Calu3 (cell line): Measurements from ENCODE around the gene STK38. TPM values are rescaled to one million over a fixed set of nuclear protein-coding genes. Genes with fewer than 3 reads are reported as not detected.
"Not testable (repeated sequence)": the region's sequence is repeated elsewhere in the genome, so short reads cannot be mapped to it uniquely, and the experiment has no call there.

ENCODE experiments used
- BruUV-seq: library from RNA; stranded (reverse); fragments of 400-500 nt; replicated peaks from 2 replicates; lab custom pipeline; 2021; lab: Mats Ljungman, UMichigan
- CTCF ChIA-PET: fragments of 300-600 bp; sonication (Branson Sonifier 250); formaldehyde crosslinking; loops from one replicate; lab custom pipeline; 2022; ENCODE audit warnings: antibody characterized with exemption; lab: Charles Lee
- DNase-seq: peaks from one replicate; pipeline ENCODE4 v3.0.0; 2022
- H3K27ac Mint-ChIP-seq: one replicate; pipeline ENCODE4 v1.8.0; 2022; ENCODE audit warnings: mixed read lengths; ENCODE audit not compliant: unreplicated experiment
- H3K27me3 Mint-ChIP-seq: one replicate; pipeline ENCODE4 v1.8.0; 2022; ENCODE audit warnings: mixed read lengths; ENCODE audit not compliant: unreplicated experiment
- H3K36me3 Mint-ChIP-seq: one replicate; pipeline ENCODE4 v1.8.0; 2022; ENCODE audit warnings: mild to moderate bottlenecking, moderate library complexity, mixed read lengths; ENCODE audit not compliant: insufficient read depth, unreplicated experiment
- H3K4me1 Mint-ChIP-seq: one replicate; pipeline ENCODE4 v1.8.0; 2022; ENCODE audit warnings: mild to moderate bottlenecking, low read depth, mixed read lengths; ENCODE audit not compliant: unreplicated experiment
- H3K4me3 Mint-ChIP-seq: one replicate; pipeline ENCODE4 v1.8.0; 2022; ENCODE audit warnings: mild to moderate bottlenecking, low read depth, moderate library complexity, mixed read lengths; ENCODE audit not compliant: unreplicated experiment
- H3K9me3 Mint-ChIP-seq: one replicate; pipeline ENCODE4 v1.8.0; 2022; ENCODE audit warnings: low read depth, mixed read lengths; ENCODE audit not compliant: unreplicated experiment
- intact Hi-C: fragments of 100-400 bp; cut with micrococcal nuclease; formaldehyde crosslinking; loops from one replicate; pipeline ENCODE4 v1.10.0; 2022; ENCODE audit not compliant: unreplicated experiment
- total RNA-seq: library from RNA; stranded (reverse); gene quantifications from 2 replicates; pipeline ENCODE4 v1.2.3, GENCODE V29; 2022
- TF ChIP-seq, protein P1 (sequence below): fragments of 200-600 bp; IDR thresholded peaks from one replicate; pipeline ENCODE4 v1.8.0; 2022; ENCODE audit warnings: antibody characterized with exemption; ENCODE audit not compliant: unreplicated experiment

The STK38 gene
- total RNA-seq, 1 experiment from 2014 or later = 70.3 TPM

DNA sequence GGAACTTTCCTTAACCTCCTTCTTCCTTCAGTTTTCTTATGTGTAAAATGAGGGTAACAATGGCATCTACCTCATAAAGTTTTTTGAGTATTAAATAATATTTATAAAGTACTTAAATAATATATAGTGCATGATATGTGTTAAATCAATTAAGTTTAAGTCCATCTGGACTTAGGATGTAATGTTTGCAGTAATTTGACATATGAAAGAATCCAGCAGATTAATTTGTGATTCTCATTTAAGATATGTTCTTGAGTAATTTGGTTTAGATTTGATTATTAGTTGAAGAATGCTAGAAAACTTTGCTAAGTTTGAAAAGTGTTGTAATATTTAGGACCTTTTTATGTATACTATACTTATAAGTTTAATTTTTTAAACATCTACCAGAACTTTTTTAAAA, 86.4 kb downstream of the STK38 start:
- Mint-ChIP-seq H3K9me3 (no peaks in the 10 kb centered on the region), H3K4me3 (no peak overlapping the region), H3K27ac (no peak overlapping the region), H3K4me1 (no peaks in the 10 kb centered on the region), H3K27me3 (no peaks in the 10 kb centered on the region), H3K36me3 (peaks cover 6% of the 10 kb centered on the region)
- intact Hi-C loops = no loop called here
- CTCF ChIA-PET = interaction anchor here (1.0 kb wide), 1 partner anchor 34 kb away, joined by 3 read pairs; no protein-coding TSS in a partner anchor
- TF ChIP-seq, protein P1, sequence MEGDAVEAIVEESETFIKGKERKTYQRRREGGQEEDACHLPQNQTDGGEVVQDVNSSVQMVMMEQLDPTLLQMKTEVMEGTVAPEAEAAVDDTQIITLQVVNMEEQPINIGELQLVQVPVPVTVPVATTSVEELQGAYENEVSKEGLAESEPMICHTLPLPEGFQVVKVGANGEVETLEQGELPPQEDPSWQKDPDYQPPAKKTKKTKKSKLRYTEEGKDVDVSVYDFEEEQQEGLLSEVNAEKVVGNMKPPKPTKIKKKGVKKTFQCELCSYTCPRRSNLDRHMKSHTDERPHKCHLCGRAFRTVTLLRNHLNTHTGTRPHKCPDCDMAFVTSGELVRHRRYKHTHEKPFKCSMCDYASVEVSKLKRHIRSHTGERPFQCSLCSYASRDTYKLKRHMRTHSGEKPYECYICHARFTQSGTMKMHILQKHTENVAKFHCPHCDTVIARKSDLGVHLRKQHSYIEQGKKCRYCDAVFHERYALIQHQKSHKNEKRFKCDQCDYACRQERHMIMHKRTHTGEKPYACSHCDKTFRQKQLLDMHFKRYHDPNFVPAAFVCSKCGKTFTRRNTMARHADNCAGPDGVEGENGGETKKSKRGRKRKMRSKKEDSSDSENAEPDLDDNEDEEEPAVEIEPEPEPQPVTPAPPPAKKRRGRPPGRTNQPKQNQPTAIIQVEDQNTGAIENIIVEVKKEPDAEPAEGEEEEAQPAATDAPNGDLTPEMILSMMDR = no peak
- BruUV-seq = no TSS peak
- no peak for DNase-seq

DNA sequence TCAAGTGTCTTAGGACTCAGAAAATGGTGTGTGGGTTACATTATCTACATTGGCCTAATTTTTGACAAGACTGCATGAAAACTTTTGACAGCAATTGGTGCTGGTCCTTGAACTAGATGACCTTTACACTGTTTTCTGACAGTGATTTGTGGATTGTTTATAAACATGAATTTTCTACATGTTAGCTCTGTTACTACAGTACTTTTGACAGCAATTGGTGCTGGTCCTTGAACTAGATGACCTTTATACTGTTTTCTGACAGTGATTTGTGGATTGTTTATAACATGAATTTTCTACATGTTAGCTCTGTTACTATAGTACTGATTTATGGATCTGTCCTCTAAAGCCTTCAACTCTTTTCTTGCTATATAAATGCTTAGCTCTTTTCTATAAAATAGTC, 87.8 kb downstream of the STK38 start:
- H3K36me3 Mint-ChIP-seq = peaks cover 6% of the 10 kb centered on the region
- CTCF ChIA-PET = no interaction called here

DNA sequence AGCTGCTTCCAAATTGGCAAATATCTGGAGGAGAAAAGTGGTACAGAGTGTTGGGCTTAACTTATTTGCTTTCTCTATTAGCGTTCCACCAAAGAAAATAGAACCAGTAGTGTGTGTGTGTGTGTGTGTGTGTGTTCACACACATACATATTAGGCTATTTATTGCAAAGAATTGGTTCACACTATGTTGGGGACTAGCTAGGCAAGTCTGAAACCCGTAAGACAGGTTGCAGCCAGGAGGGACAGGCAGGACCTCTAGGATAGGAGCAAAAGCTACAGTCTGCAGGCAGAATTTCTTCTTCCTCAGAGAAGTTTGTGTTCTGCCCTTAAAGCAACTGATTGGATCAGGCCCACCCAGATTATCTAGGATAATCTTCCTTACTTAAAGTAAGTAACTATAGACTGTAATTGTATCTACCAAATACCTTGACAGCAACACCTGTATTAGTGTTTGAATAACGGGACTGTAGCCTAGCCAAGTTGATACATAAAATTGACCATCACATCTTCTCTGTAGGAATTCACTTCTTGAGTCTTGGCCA, 91.7 kb downstream of the STK38 start:
- Mint-ChIP-seq H3K9me3 (no peaks in the 10 kb centered on the region), H3K4me1 (no peaks in the 10 kb centered on the region), H3K27ac (no peak overlapping the region), H3K36me3 (peaks cover 13% of the 10 kb centered on the region), H3K4me3 (no peak overlapping the region), H3K27me3 (no peaks in the 10 kb centered on the region)
- DNase-seq = peak; percentile 49
- intact Hi-C loops = no loop called here
- TF ChIP-seq, protein P1 = no peak
- no TSS peak for BruUV-seq
- CTCF ChIA-PET = interaction anchor here (1.3 to 1.4 kb wide), 2 partner anchors 9 to 32 kb away, joined by 3 to 4 read pairs; no protein-coding TSS in a partner anchor

More for the DNA sequence above, 87.8 kb downstream of the STK38 start:
- Mint-ChIP-seq H3K27me3 (no peaks in the 10 kb centered on the region), H3K4me3 (no peak overlapping the region), H3K9me3 (no peaks in the 10 kb centered on the region), H3K4me1 (no peaks in the 10 kb centered on the region), H3K27ac (no peak overlapping the region)
- no peak for DNase-seq
- intact Hi-C loops = no loop called here
- TF ChIP-seq, protein P1 = no peak
- BruUV-seq = no TSS peak

DNA sequence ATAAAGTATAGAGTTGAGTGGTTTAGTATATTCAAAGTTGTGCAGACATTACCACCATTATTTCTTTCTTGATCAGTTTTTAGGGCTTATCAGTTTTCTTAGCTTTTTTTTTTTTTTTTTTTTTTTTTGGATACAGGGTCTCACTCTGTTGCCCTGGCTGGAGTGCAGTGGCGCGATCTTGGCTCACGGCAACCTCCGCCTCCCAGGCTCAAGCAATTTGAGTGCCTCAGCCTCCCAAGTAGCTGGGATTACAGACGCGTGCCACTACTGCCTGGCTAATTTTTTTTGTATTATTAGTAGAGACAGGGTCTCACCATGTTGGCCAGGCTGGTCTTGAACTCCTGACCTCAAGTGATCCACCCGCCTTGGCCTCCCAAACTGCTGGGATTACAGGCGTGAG, 94.4 kb downstream of the STK38 start:
- BruUV-seq, H3K4me3 Mint-ChIP-seq, H3K27ac Mint-ChIP-seq, DNase-seq, H3K27me3 Mint-ChIP-seq, H3K4me1 Mint-ChIP-seq, intact Hi-C loops, H3K9me3 Mint-ChIP-seq: not testable (repeated sequence)
- CTCF ChIA-PET = interaction anchor here (0.6 to 0.7 kb wide), 3 partner anchors 10 to 626 kb away, joined by 3 to 5 read pairs (median 4); no protein-coding TSS in a partner anchor
- H3K36me3 Mint-ChIP-seq = peaks cover 21% of the 10 kb centered on the region

DNA sequence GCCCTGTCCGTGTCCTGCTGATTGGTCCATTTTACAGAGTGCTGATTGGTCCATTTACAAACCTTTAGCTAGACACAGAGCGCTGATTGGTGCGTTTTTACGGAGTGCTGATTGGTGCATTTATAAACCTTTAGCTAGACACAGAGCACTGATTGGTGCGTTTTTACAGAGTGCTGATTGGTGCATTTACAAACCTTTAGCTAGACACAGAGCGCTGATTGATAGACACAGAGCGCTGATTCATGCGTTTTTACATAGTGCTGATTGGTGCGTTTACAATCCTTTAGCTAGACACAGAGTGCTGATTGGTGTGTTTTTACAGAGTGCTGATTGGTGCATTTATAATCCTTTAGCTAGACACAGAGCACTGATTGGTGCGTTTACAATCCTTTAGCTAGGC, 98.1 kb downstream of the STK38 start:
- H3K4me3 Mint-ChIP-seq, intact Hi-C loops, BruUV-seq, H3K9me3 Mint-ChIP-seq, H3K27ac Mint-ChIP-seq, H3K27me3 Mint-ChIP-seq, DNase-seq, CTCF ChIA-PET: not testable (repeated sequence)
- H3K36me3 Mint-ChIP-seq = peaks cover 23% of the 10 kb centered on the region
- H3K4me1 Mint-ChIP-seq = peaks cover 18% of the 10 kb centered on the region
